GM23248 (cell line): ENCODE results near the gene ZNF746. TPM values are rescaled to one million over a fixed set of nuclear protein-coding genes. Genes with fewer than 3 reads are reported as not detected.

Experiments used
- DNase-seq: peaks from one replicate; pipeline ENCODE4 v3.0.0-alpha.2; 2015
- H2AFZ ChIP-seq: fragments of 200-600 bp; sonication (generic); 2 replicates; pipeline ENCODE4 v1.6.1; 2016; ENCODE audit warnings: antibody characterized with exemption
- H3F3A ChIP-seq: fragments of 200-600 bp; sonication (generic); 2 replicates; pipeline ENCODE4 v1.6.1; 2016; ENCODE audit warnings: mild to moderate bottlenecking, antibody characterized with exemption, mixed run types; ENCODE audit not compliant: insufficient read depth
- H3K27ac ChIP-seq: fragments of 200-600 bp; sonication (generic); 2 replicates; pipeline ENCODE4 v1.5.1; 2016; ENCODE audit warnings: mild to moderate bottlenecking
- H3K27me3 ChIP-seq: fragments of 200-600 bp; sonication (generic); replicated peaks from 2 replicates; pipeline ENCODE4 v1.6.1; 2016; ENCODE audit warnings: mild to moderate bottlenecking; ENCODE audit not compliant: insufficient read depth
- H3K36me3 ChIP-seq: fragments of 200-600 bp; sonication (generic); 2 replicates; pipeline ENCODE4 v1.6.1; 2016; ENCODE audit warnings: low read depth, mild to moderate bottlenecking
- H3K4me1 ChIP-seq: fragments of 200-600 bp; sonication (generic); 2 replicates; pipeline ENCODE4 v1.6.1; 2016; ENCODE audit warnings: mild to moderate bottlenecking; ENCODE audit not compliant: insufficient read depth
- H3K4me2 ChIP-seq: fragments of 200-600 bp; sonication (generic); one replicate; pipeline ENCODE4 v1.6.1; 2016; ENCODE audit warnings: mild to moderate bottlenecking; ENCODE audit not compliant: unreplicated experiment
- H3K4me3 ChIP-seq: fragments of 200-600 bp; sonication (generic); 2 replicates; pipeline ENCODE4 v1.5.1; 2016; ENCODE audit warnings: mild to moderate bottlenecking
- H3K79me2 ChIP-seq: fragments of 200-600 bp; sonication (generic); 2 replicates; pipeline ENCODE4 v1.6.1; 2016; ENCODE audit warnings: mild to moderate bottlenecking; ENCODE audit not compliant: insufficient read depth
- H3K9ac ChIP-seq: fragments of 200-600 bp; sonication (generic); 2 replicates; pipeline ENCODE4 v1.6.1; 2016; ENCODE audit warnings: mild to moderate bottlenecking
- H3K9me2 ChIP-seq: fragments of 200-600 bp; sonication (generic); 2 replicates; pipeline ENCODE4 v1.6.1; 2016; ENCODE audit warnings: mixed run types, mild to moderate bottlenecking, moderate library complexity; ENCODE audit not compliant: insufficient read depth
- H3K9me3 ChIP-seq: fragments of 200-600 bp; sonication (generic); one replicate; pipeline ENCODE4 v1.6.1; 2017; ENCODE audit warnings: low read depth
- H4K20me1 ChIP-seq: fragments of 200-600 bp; sonication (generic); 2 replicates; pipeline ENCODE4 v1.6.0; 2016; ENCODE audit not compliant: insufficient read depth
- EZH2 ChIP-seq: fragments of 200-600 bp; sonication (generic); IDR thresholded peaks from 2 replicates; pipeline ENCODE4 v1.6.1; 2018; ENCODE audit warnings: antibody characterized with exemption, mild to moderate bottlenecking; ENCODE audit not compliant: insufficient read depth, poor library complexity, severe bottlenecking
- EZH2phosphoT487 ChIP-seq: fragments of 200-600 bp; sonication (generic); IDR thresholded peaks from 2 replicates; pipeline ENCODE4 v1.6.1; 2018; ENCODE audit warnings: antibody characterized with exemption, moderate library complexity, mild to moderate bottlenecking, low read depth; ENCODE audit not compliant: insufficient read depth
- WGBS, 2 experiments: methylation state at CpG; one replicate each; pipeline ENCODE4 v1.1.6; 2015 to 2017; ENCODE audit warnings: low lambda C conversion rate in 2 of 2, low coverage in 1 of 2; ENCODE audit errors: missing lambda C conversion rate in 2 of 2; 5-methylcytosine and 5-hydroxymethylcytosine counted together
- in situ Hi-C: fragments of 300-500 bp; cut with MboI; formaldehyde crosslinking; loops from 2 replicates; pipeline ENCODE4 v1.15.0; 2020
- polyA plus RNA-seq: library from polyadenylated mRNA; unstranded; fragments of >200 nt; fragmentation: Nextera tagmentation; extraction: Ambion mirVana; gene quantifications from 2 replicates; pipeline ENCODE4 v1.2.1, GENCODE V29; 2016
- total RNA-seq: library from RNA; depleted of rRNA; stranded (reverse); fragments of >200 nt; shearing (Covaris generic); gene quantifications from 2 replicates; pipeline ENCODE4 v1.2.3, GENCODE V29; 2014

Gene ZNF746
- total and polyA plus RNA-seq, 2 experiments from 2014 or later, result 9.7 to 17.8 TPM

GRCh38 chr7:149510248-149510647 lies 12.6 kb upstream of the ZNF746 start:
- TF ChIP-seq EZH2 (no peak), EZH2phosphoT487 (no peak)
- H3K36me3 ChIP-seq, result no peaks in the 10 kb centered on the region
- in situ Hi-C loops, result no loop called here

GRCh38 chr7:149509774-149510173 lies 12.2 kb upstream of the ZNF746 start:
- no peaks in the 10 kb centered on the region for H3K9me3 ChIP-seq
- no peak for DNase-seq
- in situ Hi-C loops, result no loop called here
- TF ChIP-seq EZH2 (no peak), EZH2phosphoT487 (no peak)
- no peaks in the 10 kb centered on the region for H3K9me2 ChIP-seq
- no peak overlapping the region for H3K4me3 ChIP-seq
- H3K79me2 ChIP-seq, result no peaks in the 10 kb centered on the region
- H3K27me3 ChIP-seq, result no peaks in the 10 kb centered on the region
- no peaks in the 10 kb centered on the region for H4K20me1 ChIP-seq
- no peak overlapping the region for H3K4me2 ChIP-seq
- no peak overlapping the region for H3K9ac ChIP-seq
- H2AFZ ChIP-seq, result no peak overlapping the region
- no peaks in the 10 kb centered on the region for H3F3A ChIP-seq
- no peaks in the 10 kb centered on the region for H3K36me3 ChIP-seq
- H3K27ac ChIP-seq, result no peak overlapping the region
- no peaks in the 10 kb centered on the region for H3K4me1 ChIP-seq

More at GRCh38 chr7:149510248-149510647, 12.6 kb upstream of the ZNF746 start:
- Histone ChIP-seq H3K9ac (no peak overlapping the region), H3K79me2 (no peaks in the 10 kb centered on the region), H3F3A (no peaks in the 10 kb centered on the region), H3K27me3 (no peaks in the 10 kb centered on the region), H3K4me1 (no peaks in the 10 kb centered on the region), H3K9me2 (no peaks in the 10 kb centered on the region), H2AFZ (no peak overlapping the region), H3K27ac (no peak overlapping the region), H4K20me1 (no peaks in the 10 kb centered on the region), H3K9me3 (no peaks in the 10 kb centered on the region), H3K4me2 (no peak overlapping the region), H3K4me3 (no peak overlapping the region)
- DNase-seq, result no peak

- TF ChIP-seq EZH2phosphoT487 (no peak), EZH2 (no peak)
- H3K4me2 ChIP-seq, result no peak overlapping the region
- H3F3A ChIP-seq, result no peaks in the 10 kb centered on the region
- no peaks in the 10 kb centered on the region for H3K27me3 ChIP-seq
- H3K4me3 ChIP-seq, result no peak overlapping the region
- H3K9me3 ChIP-seq, result no peaks in the 10 kb centered on the region
- no peaks in the 10 kb centered on the region for H3K36me3 ChIP-seq
- DNase-seq, result no peak
- no peak overlapping the region for H2AFZ ChIP-seq
- H3K27ac ChIP-seq, result no peak overlapping the region
- no peaks in the 10 kb centered on the region for H4K20me1 ChIP-seq
- in situ Hi-C loops, result no loop called here
- no peak overlapping the region for H3K9ac ChIP-seq
- no peaks in the 10 kb centered on the region for H3K79me2 ChIP-seq
- no peaks in the 10 kb centered on the region for H3K4me1 ChIP-seq
- H3K9me2 ChIP-seq, result no peaks in the 10 kb centered on the region
Measured at GRCh38 chr7:149505551-149505950, 7.9 kb upstream of the ZNF746 start.

GRCh38 chr7:149501651-149502050 lies 4.0 kb upstream of the ZNF746 start:
- 39 to 42% methylated on average over 13 of the region's 13 CpGs for WGBS, 2 experiments
- no peak for DNase-seq
- no peaks in the 10 kb centered on the region for H3K27me3 ChIP-seq
- peaks cover 3% of the 10 kb centered on the region for H3F3A ChIP-seq
- TF ChIP-seq EZH2, result no peak
- no peak for TF ChIP-seq EZH2phosphoT487
- H3K4me1 ChIP-seq, result no peaks in the 10 kb centered on the region
- in situ Hi-C loops, result no loop called here
- no peaks in the 10 kb centered on the region for H3K36me3 ChIP-seq
- H3K9me3 ChIP-seq, result no peaks in the 10 kb centered on the region
- peaks cover 4% of the 10 kb centered on the region; the same call in 1 of the 2 replicates for H3K79me2 ChIP-seq
- H3K4me3 ChIP-seq, result no peak overlapping the region
- H3K27ac ChIP-seq, result no peak overlapping the region
- no peak overlapping the region for H3K4me2 ChIP-seq
- H3K9me2 ChIP-seq, result no peaks in the 10 kb centered on the region
- H2AFZ ChIP-seq, result no peak overlapping the region
- H3K9ac ChIP-seq, result no peak overlapping the region
- no peaks in the 10 kb centered on the region for H4K20me1 ChIP-seq

GRCh38 chr7:149500910-149501309 lies 3.3 kb upstream of the ZNF746 start:
- H3K4me2 ChIP-seq, result no peak overlapping the region
- no peak overlapping the region for H3K27ac ChIP-seq
- peaks cover 9% of the 10 kb centered on the region for H3K79me2 ChIP-seq
- no peaks in the 10 kb centered on the region for H3K27me3 ChIP-seq
- peaks cover 4% of the 10 kb centered on the region for H3F3A ChIP-seq
- TF ChIP-seq EZH2phosphoT487, result no peak
- TF ChIP-seq EZH2, result no peak
- H3K9me2 ChIP-seq, result no peaks in the 10 kb centered on the region
- WGBS, 2 experiments, result 49 to 55% methylated on average over 4 of the region's 4 CpGs
- in situ Hi-C loops, result no loop called here
- no peaks in the 10 kb centered on the region for H3K9me3 ChIP-seq
- H3K4me1 ChIP-seq, result peaks cover 2% of the 10 kb centered on the region
- no peaks in the 10 kb centered on the region for H3K36me3 ChIP-seq
- no peak overlapping the region for H3K9ac ChIP-seq
- H2AFZ ChIP-seq, result no peak overlapping the region
- H3K4me3 ChIP-seq, result no peak overlapping the region
- H4K20me1 ChIP-seq, result no peaks in the 10 kb centered on the region
- no peak for DNase-seq
